ENCODE measurements around the gene ALG9. TPM values are rescaled to one million over a fixed set of nuclear protein-coding genes. Genes with fewer than 3 reads are reported as not detected.

Gene ALG9
- polyA plus RNA-seq, 3 donors = 42.2 to 50.3 (median 48.3) TPM

GRCh38 chr11:111759778-111760407 is 111.5 kb downstream of the ALG9 start:
- DNase-seq (ENCODE audit: extremely low read depth in 1 of 11, low read depth in 9 of 11, low spot score in 4 of 11) = no peak

GRCh38 chr11:111759376-111759775 is 112.0 kb downstream of the ALG9 start:
- no peak for DNase-seq (ENCODE audit: extremely low read depth in 1 of 11, low read depth in 9 of 11, low spot score in 4 of 11)

- DNase-seq (ENCODE audit: extremely low read depth in 1 of 11, low read depth in 9 of 11, low spot score in 4 of 11) = no peak
Observed at GRCh38 chr11:111756097-111756496, 115.3 kb downstream of the ALG9 start.

- DNase-seq (ENCODE audit: extremely low read depth in 1 of 11, low read depth in 9 of 11, low spot score in 4 of 11) = no peak
Observed at GRCh38 chr11:111749646-111750045, 121.7 kb downstream of the ALG9 start.

GRCh38 chr11:111748035-111748804 is 123.2 kb downstream of the ALG9 start:
- DNase-seq (ENCODE audit: extremely low read depth in 1 of 11, low read depth in 9 of 11, low spot score in 4 of 11) = no peak

- no peak for DNase-seq (ENCODE audit: extremely low read depth in 1 of 11, low read depth in 9 of 11, low spot score in 4 of 11)
Observed at GRCh38 chr11:111745719-111746504, 125.5 kb downstream of the ALG9 start.

- DNase-seq (ENCODE audit: extremely low read depth in 1 of 11, low read depth in 9 of 11, low spot score in 4 of 11) = no peak
Observed at GRCh38 chr11:111743700-111744099, 127.7 kb downstream of the ALG9 start.

- DNase-seq (ENCODE audit: extremely low read depth in 1 of 11, low read depth in 9 of 11, low spot score in 4 of 11) = no peak
Observed at GRCh38 chr11:111741751-111742150, 129.6 kb downstream of the ALG9 start.

- no peak for DNase-seq (ENCODE audit: extremely low read depth in 1 of 11, low read depth in 9 of 11, low spot score in 4 of 11)
Observed at GRCh38 chr11:111739299-111739698, 132.1 kb downstream of the ALG9 start.

GRCh38 chr11:111737444-111738210 is 133.8 kb downstream of the ALG9 start:
- DNase-seq (ENCODE audit: extremely low read depth in 1 of 11, low read depth in 9 of 11, low spot score in 4 of 11) = no peak

GRCh38 chr11:111736621-111737443 is 134.5 kb downstream of the ALG9 start:
- no peak for DNase-seq (ENCODE audit: extremely low read depth in 1 of 11, low read depth in 9 of 11, low spot score in 4 of 11)

Other genes starting within 250 kb of the ALG9 start
- 10 to 100 TPM; 21.1 to 27.5 (median 22.4) TPM for gene PPP2R1B, start 105.2 kb downstream of the ALG9 start, polyA plus RNA-seq (ENCODE audit: insufficient read length in 3 of 3)
- 1 to 10 TPM; 4.8 to 6.4 (median 5.5) TPM for gene FDXACB1, start 7.6 kb upstream of the ALG9 start, polyA plus RNA-seq (ENCODE audit: insufficient read length in 3 of 3)
- 10 to 100 TPM; 41.1 to 55.6 (median 41.5) TPM for gene CFAP68, start 8.0 kb upstream of the ALG9 start, polyA plus RNA-seq (ENCODE audit: insufficient read length in 3 of 3)
- gene CRYAB, start 40.2 kb upstream of the ALG9 start, polyA plus RNA-seq (ENCODE audit: insufficient read length in 3 of 3) = 10 to 100 TPM; 46.0 to 81.1 (median 52.8) TPM
- gene HSPB2, start 41.2 kb upstream of the ALG9 start, polyA plus RNA-seq (ENCODE audit: insufficient read length in 3 of 3) = 1 to 10 TPM; 1.5 to 2.8 (median 2.6) TPM
- gene C11orf52, start 47.3 kb upstream of the ALG9 start, polyA plus RNA-seq (ENCODE audit: insufficient read length in 3 of 3) = 10 to 100 TPM in 1 of 3 donors, 1 to 10 TPM in 2; 8.7 to 10.5 (median 9.3) TPM
- 10 to 100 TPM; 18.5 to 21.4 (median 20.8) TPM for gene DIXDC1, start 65.8 kb upstream of the ALG9 start, polyA plus RNA-seq (ENCODE audit: insufficient read length in 3 of 3)
- gene DLAT, start 153.8 kb upstream of the ALG9 start, polyA plus RNA-seq (ENCODE audit: insufficient read length in 3 of 3) = 10 to 100 TPM; 47.1 to 51.2 (median 47.7) TPM
- gene PIH1D2, start 202.4 kb upstream of the ALG9 start, polyA plus RNA-seq (ENCODE audit: insufficient read length in 3 of 3) = 10 to 100 TPM in 2 of 3 donors, 1 to 10 TPM in 1; 7.4 to 11.7 (median 11.2) TPM
- gene NKAPD1, start 202.7 kb upstream of the ALG9 start, polyA plus RNA-seq (ENCODE audit: insufficient read length in 3 of 3) = 10 to 100 TPM; 49.9 to 60.1 (median 50.2) TPM
- gene TIMM8B, start 215.2 kb upstream of the ALG9 start, polyA plus RNA-seq (ENCODE audit: insufficient read length in 3 of 3) = 10 to 100 TPM; 61.5 to 78.8 (median 75.1) TPM
- 100 to 1,000 TPM; 181 to 185 (median 182) TPM for gene SDHD, start 215.3 kb upstream of the ALG9 start, polyA plus RNA-seq (ENCODE audit: insufficient read length in 3 of 3)